H9 (cell line): Measurements from ENCODE around the gene REV1. TPM values are rescaled to one million over a fixed set of nuclear protein-coding genes. Genes with fewer than 3 reads are reported as not detected.
A peak's percentile ranks its signal among the peaks of the same experiment; 100 is the strongest.

Source experiments
- DNase-seq: peaks from one replicate; pipeline ENCODE4 v3.0.0-alpha.2; 2017
- H2AFZ ChIP-seq: one replicate; pipeline ENCODE4 v1.6.1; 2013; ENCODE audit warnings: mild to moderate bottlenecking, low read length, control low read depth, moderate library complexity
- H2AK5ac ChIP-seq: 2 replicates; pipeline ENCODE4 v1.6.1; 2013; ENCODE audit warnings: low read length, control low read depth, mixed read lengths; ENCODE audit not compliant: insufficient read length
- H2BK120ac ChIP-seq: one replicate; pipeline ENCODE4 v1.6.1; 2013; ENCODE audit warnings: low read depth, mild to moderate bottlenecking, low read length, control low read depth, inconsistent platforms; ENCODE audit not compliant: poor library complexity, severe bottlenecking
- H2BK12ac ChIP-seq: 2 replicates; pipeline ENCODE4 v1.6.1; 2013; ENCODE audit warnings: low read length, control low read depth, mixed read lengths, low read depth; ENCODE audit not compliant: insufficient read length
- H2BK15ac ChIP-seq: 2 replicates; pipeline ENCODE4 v1.6.1; 2013; ENCODE audit warnings: low read depth, low read length, control low read depth
- H2BK20ac ChIP-seq: one replicate; pipeline ENCODE4 v1.6.1; 2013; ENCODE audit warnings: low read depth, mild to moderate bottlenecking, low read length, control low read depth, inconsistent platforms; ENCODE audit not compliant: poor library complexity, severe bottlenecking
- H2BK5ac ChIP-seq: 2 replicates; pipeline ENCODE4 v1.6.1; 2013; ENCODE audit warnings: low read length, control low read depth, mixed read lengths; ENCODE audit not compliant: insufficient read length
- H3K14ac ChIP-seq: 2 replicates; pipeline ENCODE4 v1.6.1; 2013; ENCODE audit warnings: low read length, control low read depth; ENCODE audit not compliant: insufficient read depth
- H3K18ac ChIP-seq: 2 replicates; pipeline ENCODE4 v1.6.1; 2013; ENCODE audit warnings: low read depth, mild to moderate bottlenecking, mixed read lengths, low read length, control low read depth; ENCODE audit not compliant: insufficient read length
- H3K23ac ChIP-seq: 2 replicates; pipeline ENCODE4 v1.6.1; 2013; ENCODE audit warnings: low read length, control low read depth, mixed read lengths, low read depth; ENCODE audit not compliant: insufficient read length
- H3K23me2 ChIP-seq: 2 replicates; pipeline ENCODE4 v1.6.1; 2013; ENCODE audit warnings: low read depth, mild to moderate bottlenecking, mixed read lengths, low read length, control low read depth; ENCODE audit not compliant: insufficient read length, poor library complexity, severe bottlenecking
- H3K27ac ChIP-seq: 2 replicates; pipeline ENCODE4 v1.5.1; 2013; ENCODE audit warnings: low read length, control low read depth, mixed read lengths, low read depth; ENCODE audit not compliant: insufficient read length
- H3K27me3 ChIP-seq: 2 replicates; pipeline ENCODE4 v1.6.1; 2013; ENCODE audit warnings: low read length, control low read depth, inconsistent platforms; ENCODE audit not compliant: insufficient read depth
- H3K4ac ChIP-seq: 2 replicates; pipeline ENCODE4 v1.6.1; 2013; ENCODE audit warnings: low read depth, mild to moderate bottlenecking, control low read depth, inconsistent platforms, low read length, moderate library complexity
- H3K4me1 ChIP-seq: 2 replicates; pipeline ENCODE4 v1.6.1; 2013; ENCODE audit warnings: low read length, control low read depth, inconsistent platforms; ENCODE audit not compliant: insufficient read depth
- H3K4me2 ChIP-seq: 2 replicates; pipeline ENCODE4 v1.6.1; 2013; ENCODE audit warnings: low read length, control low read depth, mixed read lengths; ENCODE audit not compliant: insufficient read length, insufficient read depth
- H3K56ac ChIP-seq: 2 replicates; pipeline ENCODE4 v1.6.1; 2013; ENCODE audit warnings: low read depth, mild to moderate bottlenecking, mixed read lengths, low read length, control low read depth; ENCODE audit not compliant: insufficient read length
- H3K79me1 ChIP-seq: 2 replicates; pipeline ENCODE4 v1.6.1; 2013; ENCODE audit warnings: low read depth, mild to moderate bottlenecking, moderate library complexity, low read length, control low read depth, inconsistent platforms; ENCODE audit not compliant: insufficient read depth, poor library complexity, severe bottlenecking
- H3K79me2 ChIP-seq: 2 replicates; pipeline ENCODE4 v1.6.1; 2013; ENCODE audit warnings: low read length, control low read depth, inconsistent platforms; ENCODE audit not compliant: insufficient read depth
- H3K9ac ChIP-seq: 2 replicates; pipeline ENCODE4 v1.6.1; 2013; ENCODE audit warnings: low read length, control low read depth, mixed read lengths; ENCODE audit not compliant: insufficient read length; ENCODE audit errors: extremely low read depth
- H3K9me3 ChIP-seq: one replicate; pipeline ENCODE4 v1.6.1; 2013; ENCODE audit warnings: low read depth, low read length, inconsistent platforms; ENCODE audit not compliant: control insufficient read depth
- H3T11ph ChIP-seq: one replicate; pipeline ENCODE4 v1.6.1; 2013; ENCODE audit warnings: mild to moderate bottlenecking, low read length, control low read depth, inconsistent platforms
- H4K20me1 ChIP-seq: one replicate; pipeline ENCODE4 v1.6.1; 2013; ENCODE audit not compliant: control insufficient read depth, insufficient read length, insufficient read depth
- H4K5ac ChIP-seq: 2 replicates; pipeline ENCODE4 v1.6.1; 2013; ENCODE audit warnings: low read depth, mild to moderate bottlenecking, mixed read lengths, low read length, control low read depth; ENCODE audit not compliant: insufficient read length
- H4K8ac ChIP-seq: replicated peaks from 2 replicates; pipeline ENCODE4 v1.6.1; 2013; ENCODE audit warnings: low read length, control low read depth, mixed read lengths, low read depth; ENCODE audit not compliant: insufficient read length
- H4K91ac ChIP-seq: 2 replicates; pipeline ENCODE4 v1.6.1; 2013; ENCODE audit warnings: low read depth, mild to moderate bottlenecking, moderate library complexity, mixed read lengths, low read length, control low read depth; ENCODE audit not compliant: insufficient read length
- H3K27ac Mint-ChIP-seq, 3 experiments: 2 replicates in 2 of 3; 3 replicates in 1 of 3; pipeline ENCODE4 v1.8.0; 2020 to 2021; ENCODE audit warnings: mixed read lengths in 3 of 3, mild to moderate bottlenecking in 1 of 3, moderate library complexity in 1 of 3
- H3K27me3 Mint-ChIP-seq: 2 replicates; pipeline ENCODE4 v1.8.0; 2021; ENCODE audit warnings: low read depth, mild to moderate bottlenecking, moderate library complexity, mixed read lengths
- H3K36me3 Mint-ChIP-seq, 3 experiments: 2 replicates in 2 of 3; 3 replicates in 1 of 3; pipeline ENCODE4 v1.8.0; 2020 to 2021; ENCODE audit warnings: low read depth in 3 of 3, mixed read lengths in 3 of 3; ENCODE audit not compliant: insufficient read depth in 1 of 3
- H3K4me1 Mint-ChIP-seq, 2 experiments: 2 replicates each; pipeline ENCODE4 v1.8.0; 2020; ENCODE audit warnings: mixed read lengths in 2 of 2
- H3K4me3 Mint-ChIP-seq, 2 experiments: 2 replicates in 1 of 2; 3 replicates in 1 of 2; pipeline ENCODE4 v1.8.0; 2020 to 2021; ENCODE audit warnings: mild to moderate bottlenecking in 2 of 2, mixed read lengths in 2 of 2, moderate library complexity in 1 of 2
- H3K9me3 Mint-ChIP-seq, 2 experiments: 2 replicates in 1 of 2; 3 replicates in 1 of 2; pipeline ENCODE4 v1.8.0; 2020; ENCODE audit warnings: mild to moderate bottlenecking in 2 of 2, mixed read lengths in 2 of 2, moderate library complexity in 1 of 2
- WGBS: extraction: QIAGEN DNeasy Blood & Tissue Kit; methylation state at CpG from one replicate; pipeline ENCODE4 v1.1.7; 2013; ENCODE audit warnings: missing lambda C conversion rate, low lambda C conversion rate, mixed read lengths; ENCODE audit not compliant: insufficient read length; ENCODE audit errors: extremely low coverage; 5-methylcytosine and 5-hydroxymethylcytosine counted together
- total RNA-seq: library from RNA; stranded (reverse); gene quantifications from 2 replicates; pipeline ENCODE4 v1.2.1, GENCODE V29; 2021
- TF ChIP-seq, protein P1 (sequence below): fragments of 200-600 bp; sonication (generic); conservative IDR thresholded peaks from 3 replicates; pipeline ENCODE4 v1.8.0; 2021; ENCODE audit warnings: antibody characterized with exemption, mild to moderate bottlenecking

REV1 gene
- total RNA-seq, 1 experiment from 2014 or later = 41.6 TPM

DNA sequence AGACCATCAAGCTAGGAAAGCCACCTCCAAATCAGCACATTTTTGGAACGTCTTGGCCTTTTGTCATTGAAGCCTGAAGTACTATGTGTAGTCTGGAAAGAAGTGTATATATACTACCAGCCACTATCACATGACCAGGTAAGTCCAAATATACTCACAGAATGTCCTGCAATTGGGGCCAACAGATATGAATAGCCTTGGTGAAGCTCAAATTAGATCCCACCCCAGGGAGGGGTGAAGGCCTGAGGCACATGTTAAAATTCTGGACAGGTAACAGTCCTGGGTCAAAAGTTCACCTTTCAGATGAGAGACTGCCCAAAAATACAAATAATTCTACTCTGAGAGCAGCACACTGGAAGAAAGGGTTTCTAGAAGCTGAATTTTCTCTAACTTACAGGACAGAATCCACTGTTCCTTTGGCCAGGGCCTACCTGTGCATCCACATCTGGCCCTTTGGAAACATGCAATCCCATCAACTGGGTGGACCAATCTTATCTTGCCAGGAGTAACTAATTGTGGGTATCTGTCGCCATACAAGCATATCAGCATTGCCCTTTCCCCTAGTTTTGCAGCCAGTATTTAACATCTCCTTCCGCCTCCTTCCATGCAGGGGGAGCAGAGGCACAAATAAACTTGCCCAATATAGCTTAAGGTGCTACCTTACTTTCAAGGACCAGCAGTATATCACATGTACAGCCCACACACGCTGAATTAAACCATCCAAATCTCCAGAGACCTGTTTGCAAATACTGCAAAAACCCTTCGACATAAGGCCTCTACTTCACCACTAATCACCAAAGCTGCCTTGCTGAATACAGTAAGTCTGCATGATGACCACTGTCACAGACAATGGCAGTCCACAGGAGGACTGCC lies 84.8 kb downstream of the REV1 start:
- Histone ChIP-seq H2BK12ac (no peak overlapping the region), H2BK120ac (no peak overlapping the region), H4K20me1 (no peaks in the 10 kb centered on the region), H2BK15ac (no peak overlapping the region), H4K91ac (no peak overlapping the region), H2AK5ac (no peak overlapping the region), H4K5ac (no peak overlapping the region), H2BK20ac (no peak overlapping the region), H3K4me1 (no peaks in the 10 kb centered on the region; the same call in 1 of the 2 replicates), H4K8ac (no peak overlapping the region), H3K27me3 (no peaks in the 10 kb centered on the region), H3K23me2 (no peaks in the 10 kb centered on the region), H3K27ac (no peak overlapping the region), H3K79me1 (no peaks in the 10 kb centered on the region), H2AFZ (no peak overlapping the region), H3K56ac (no peak overlapping the region), H3K79me2 (no peaks in the 10 kb centered on the region), H3K18ac (no peak overlapping the region), H2BK5ac (no peak overlapping the region), H3T11ph (no peak overlapping the region), H3K14ac (no peak overlapping the region), H3K4me2 (no peak overlapping the region), H3K9ac (no peak overlapping the region), H3K4ac (no peak overlapping the region), H3K23ac (no peak overlapping the region), H3K9me3 (no peaks in the 10 kb centered on the region)
- Mint-ChIP-seq H3K27ac (peak overlapping the region in 2 of 3 experiments; percentile 21 to 90; a peak in 3 of 7 replicates), H3K4me1 (peaks cover 26 to 30% of the 10 kb centered on the region in 2 experiments), H3K4me3 (no peak overlapping the region), H3K27me3 (no peaks in the 10 kb centered on the region), H3K9me3 (no peaks in the 10 kb centered on the region), H3K36me3 (peaks cover 18 to 75% (median 58%) of the 10 kb centered on the region in 3 experiments)
- no CpG with 5 or more reads among the region's 5 CpGs for WGBS
- TF ChIP-seq, protein P1, sequence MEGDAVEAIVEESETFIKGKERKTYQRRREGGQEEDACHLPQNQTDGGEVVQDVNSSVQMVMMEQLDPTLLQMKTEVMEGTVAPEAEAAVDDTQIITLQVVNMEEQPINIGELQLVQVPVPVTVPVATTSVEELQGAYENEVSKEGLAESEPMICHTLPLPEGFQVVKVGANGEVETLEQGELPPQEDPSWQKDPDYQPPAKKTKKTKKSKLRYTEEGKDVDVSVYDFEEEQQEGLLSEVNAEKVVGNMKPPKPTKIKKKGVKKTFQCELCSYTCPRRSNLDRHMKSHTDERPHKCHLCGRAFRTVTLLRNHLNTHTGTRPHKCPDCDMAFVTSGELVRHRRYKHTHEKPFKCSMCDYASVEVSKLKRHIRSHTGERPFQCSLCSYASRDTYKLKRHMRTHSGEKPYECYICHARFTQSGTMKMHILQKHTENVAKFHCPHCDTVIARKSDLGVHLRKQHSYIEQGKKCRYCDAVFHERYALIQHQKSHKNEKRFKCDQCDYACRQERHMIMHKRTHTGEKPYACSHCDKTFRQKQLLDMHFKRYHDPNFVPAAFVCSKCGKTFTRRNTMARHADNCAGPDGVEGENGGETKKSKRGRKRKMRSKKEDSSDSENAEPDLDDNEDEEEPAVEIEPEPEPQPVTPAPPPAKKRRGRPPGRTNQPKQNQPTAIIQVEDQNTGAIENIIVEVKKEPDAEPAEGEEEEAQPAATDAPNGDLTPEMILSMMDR = no peak
- DNase-seq = no peak
